HG02884 (cell line): ENCODE data around the gene GLIS1.

Experiments
- ATAC-seq: cut with Tn5 transposase; IDR thresholded peaks from one replicate; pipeline ENCODE4 v1.9.1; 2021; ENCODE audit warnings: mild to moderate bottlenecking, moderate library complexity; ENCODE audit not compliant: unreplicated experiment

Gene GLIS1

GRCh38 chr1:53721088-53721487 is 17.9 kb downstream of the GLIS1 start:
- ATAC-seq = no peak

- ATAC-seq = no peak
These were observed 19.5 kb downstream of the GLIS1 start for GRCh38 chr1:53719469-53719868.

GRCh38 chr1:53718443-53718842 is 20.5 kb downstream of the GLIS1 start:
- no peak for ATAC-seq

- no peak for ATAC-seq
These were observed 21.7 kb downstream of the GLIS1 start for GRCh38 chr1:53717025-53717804.

GRCh38 chr1:53716150-53716549 is 22.8 kb downstream of the GLIS1 start:
- ATAC-seq = no peak

- no peak for ATAC-seq
These were observed 23.5 kb downstream of the GLIS1 start for GRCh38 chr1:53715478-53715877.

GRCh38 chr1:53712276-53712675 is 26.7 kb downstream of the GLIS1 start:
- no peak for ATAC-seq

GRCh38 chr1:53710584-53710983 is 28.4 kb downstream of the GLIS1 start:
- no peak for ATAC-seq

- ATAC-seq = no peak
These were observed 30.3 kb downstream of the GLIS1 start for GRCh38 chr1:53708687-53709086.

GRCh38 chr1:53706356-53706755 is 32.6 kb downstream of the GLIS1 start:
- ATAC-seq = no peak

GRCh38 chr1:53705446-53706096 is 33.4 kb downstream of the GLIS1 start:
- no peak for ATAC-seq

GRCh38 chr1:53704804-53705445 is 34.0 kb downstream of the GLIS1 start:
- ATAC-seq = no peak

- ATAC-seq = no peak
These were observed 34.7 kb downstream of the GLIS1 start for GRCh38 chr1:53704304-53704703.

GRCh38 chr1:53703174-53703573 is 35.8 kb downstream of the GLIS1 start:
- ATAC-seq = no peak

GRCh38 chr1:53702341-53702740 is 36.6 kb downstream of the GLIS1 start:
- no peak for ATAC-seq

- ATAC-seq = no peak
These were observed 38.2 kb downstream of the GLIS1 start for GRCh38 chr1:53700776-53701175.

GRCh38 chr1:53699981-53700380 is 39.0 kb downstream of the GLIS1 start:
- ATAC-seq = no peak

- ATAC-seq = no peak
These were observed 40.5 kb downstream of the GLIS1 start for GRCh38 chr1:53698384-53698980.

- ATAC-seq = no peak
These were observed 41.1 kb downstream of the GLIS1 start for GRCh38 chr1:53697721-53698383.

- no peak for ATAC-seq
These were observed 42.0 kb downstream of the GLIS1 start for GRCh38 chr1:53696990-53697389.

GRCh38 chr1:53696571-53696970 is 42.4 kb downstream of the GLIS1 start:
- no peak for ATAC-seq
